ENCODE data around the gene CAPN6. TPM values are rescaled to one million over a fixed set of nuclear protein-coding genes. Genes with fewer than 3 reads are reported as not detected.

CAPN6 gene
- total RNA-seq, 4 donors from 2014 or later, result 0.06 to 1.1 (median 0.46) TPM

GRCh38 chrX:111260451-111260850 is 9.8 kb downstream of the CAPN6 start:
- intact Hi-C loops (cut with DNase I), result no loop called here
- no peak overlapping the region for H3K27ac ChIP-seq (replicated peaks in 1 of 4)
- H3K4me1 ChIP-seq, result no peaks in the 10 kb centered on the region
- DNase-seq (ENCODE audit: extremely low spot score), result no peak
- no peaks in the 10 kb centered on the region for H3K9me3 ChIP-seq
- TF ChIP-seq CTCF (IDR thresholded peaks at IDR 0.05) (no peak), EP300 (IDR thresholded peaks at IDR 0.05) (no peak)
- H3K36me3 ChIP-seq, result no peaks in the 10 kb centered on the region
- no peak overlapping the region for H3K4me3 ChIP-seq
- 49% methylated on average over 3 of the region's 3 CpGs for WGBS
- no peaks in the 10 kb centered on the region for H3K27me3 ChIP-seq

- no peak overlapping the region for H3K4me3 ChIP-seq
- no peak for TF ChIP-seq POLR2AphosphoS5 (IDR thresholded peaks at IDR 0.05)
- no peak for TF ChIP-seq POLR2A (IDR thresholded peaks at IDR 0.05; ENCODE audit: low read depth)
- TF ChIP-seq EP300 (IDR thresholded peaks at IDR 0.05), result no peak
- no peak for TF ChIP-seq CTCF (IDR thresholded peaks at IDR 0.05)
- intact Hi-C loops (cut with DNase I), result no loop called here
- DNase-seq (ENCODE audit: extremely low spot score), result no peak
- H3K9me3 ChIP-seq, result no peaks in the 10 kb centered on the region
- 56% methylated on average over 3 of the region's 3 CpGs for WGBS
- H3K36me3 ChIP-seq, result no peaks in the 10 kb centered on the region
- no peaks in the 10 kb centered on the region for H3K27me3 ChIP-seq
- H3K4me1 ChIP-seq, result no peaks in the 10 kb centered on the region
- H3K27ac ChIP-seq (replicated peaks in 1 of 4), result no peak overlapping the region
Measured at GRCh38 chrX:111259559-111259958, 10.7 kb downstream of the CAPN6 start.

DNA sequence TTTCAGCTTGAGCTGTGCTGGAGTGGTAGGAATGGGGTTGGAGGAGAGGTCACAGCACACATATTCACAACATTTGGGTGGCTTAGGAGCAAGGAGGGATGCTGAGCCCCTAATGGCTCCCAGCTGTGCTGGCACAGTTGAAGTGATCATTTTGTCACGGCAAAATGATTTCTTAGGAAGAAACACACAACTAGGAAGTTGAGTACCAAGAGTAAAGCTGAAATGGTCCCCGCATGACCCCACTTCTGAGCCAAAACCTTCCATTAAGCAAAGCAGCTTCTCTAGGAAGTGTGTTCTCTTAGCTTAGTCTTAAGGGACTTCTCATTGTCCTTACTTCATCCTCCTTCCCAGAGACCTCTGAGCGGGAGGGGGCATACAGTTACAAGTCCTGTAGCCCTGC is 12.6 kb downstream of the CAPN6 start:
- TF ChIP-seq POLR2A (IDR thresholded peaks at IDR 0.05; ENCODE audit: low read depth), result no peak
- no peak for TF ChIP-seq CTCF (IDR thresholded peaks at IDR 0.05)
- TF ChIP-seq POLR2AphosphoS5 (IDR thresholded peaks at IDR 0.05), result no peak
- TF ChIP-seq EP300 (IDR thresholded peaks at IDR 0.05), result no peak
- intact Hi-C loops (cut with DNase I), result no loop called here
- 69% methylated on average over 3 of the region's 3 CpGs for WGBS

DNA sequence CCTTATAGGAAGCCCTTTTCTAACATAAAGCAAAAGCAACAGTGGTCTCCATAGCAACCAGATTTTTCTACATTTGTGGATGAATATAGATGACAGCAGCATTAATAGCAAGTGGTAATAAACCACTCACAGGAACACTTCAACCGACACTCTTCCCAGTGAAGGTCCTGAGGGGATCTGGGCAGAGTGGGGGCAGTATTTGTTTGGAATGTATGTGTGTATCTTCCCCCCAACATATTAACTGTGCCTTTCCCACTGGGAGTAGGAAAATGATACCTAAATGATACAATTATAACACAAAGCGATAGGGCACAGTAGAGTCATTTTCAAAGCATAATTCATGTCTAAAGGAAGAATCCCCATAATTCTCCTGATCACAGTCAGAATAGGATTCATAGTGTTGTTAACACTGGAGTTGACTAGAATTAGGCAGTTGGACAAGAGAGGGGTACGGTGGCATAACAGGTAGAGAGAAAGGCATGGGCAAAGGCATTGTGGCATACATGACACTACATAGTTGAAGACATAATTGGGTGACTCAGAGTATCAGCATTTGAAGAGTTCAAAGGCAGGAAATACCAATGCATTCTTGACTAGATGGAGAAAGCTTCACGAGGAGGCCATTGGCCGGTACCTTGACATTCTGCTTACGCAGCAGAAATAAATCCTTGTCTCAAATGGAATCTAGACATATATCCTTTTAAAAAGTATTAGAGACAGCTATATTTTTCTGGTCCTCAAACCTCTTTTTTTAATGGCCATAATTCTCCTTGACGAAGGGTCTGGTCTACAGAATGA is 15.2 kb downstream of the CAPN6 start:
- 76% methylated on average over 7 of the region's 7 CpGs for WGBS
- TF ChIP-seq EP300 (IDR thresholded peaks at IDR 0.05) (no peak), POLR2AphosphoS5 (IDR thresholded peaks at IDR 0.05) (no peak), POLR2A (IDR thresholded peaks at IDR 0.05; ENCODE audit: low read depth) (no peak), CTCF (IDR thresholded peaks at IDR 0.05) (no peak)
- Histone ChIP-seq H3K36me3 (no peaks in the 10 kb centered on the region), H3K27ac (replicated peaks in 1 of 4) (no peak overlapping the region), H3K4me3 (no peak overlapping the region), H3K4me1 (no peaks in the 10 kb centered on the region), H3K9me3 (no peaks in the 10 kb centered on the region), H3K27me3 (no peaks in the 10 kb centered on the region)
- intact Hi-C loops (cut with DNase I), result no loop called here
- no peak for DNase-seq (ENCODE audit: extremely low spot score)

More for the DNA sequence above, 12.6 kb downstream of the CAPN6 start:
- Histone ChIP-seq H3K36me3 (no peaks in the 10 kb centered on the region), H3K4me1 (no peaks in the 10 kb centered on the region), H3K4me3 (no peak overlapping the region), H3K27ac (replicated peaks in 1 of 4) (no peak overlapping the region), H3K9me3 (no peaks in the 10 kb centered on the region), H3K27me3 (no peaks in the 10 kb centered on the region)
- DNase-seq (ENCODE audit: extremely low spot score), result no peak

All from esophagus muscularis mucosa (tissue), 4 donors.